IMR-90 (cell line): ENCODE data around the gene CCDC142. TPM values are rescaled to one million over a fixed set of nuclear protein-coding genes. Genes with fewer than 3 reads are reported as not detected.

Source experiments
- ATAC-seq: fragments of 200-7000 bp; cut with Tn5 transposase; 2 replicates; pipeline ENCODE4 v1.9.1; 2020; ENCODE audit warnings: low read depth, mild to moderate bottlenecking, moderate library complexity
- BruUV-seq: library from RNA; stranded (reverse); fragments of 400-500 nt; replicated peaks from 2 replicates; lab custom pipeline; 2021; lab: Mats Ljungman, UMichigan
- CTCF ChIA-PET: fragments of 300-600 bp; formaldehyde crosslinking; extraction: SDS; loops from one replicate; lab custom pipeline; 2021; ENCODE audit warnings: antibody characterized with exemption; lab: Yijun Ruan, JAX
- POLR2A ChIA-PET: fragments of 300-600 bp; sonication (Branson Sonifier 250); formaldehyde crosslinking; loops from one replicate; lab custom pipeline; 2022; ENCODE audit warnings: antibody characterized with exemption; ENCODE audit not compliant: unreplicated experiment; lab: Charles Lee
- DNase-seq: peaks from one replicate; pipeline ENCODE4 v3.0.0; 2013
- H2AFZ ChIP-seq: replicated peaks from 2 replicates; pipeline ENCODE3; 2013; ENCODE audit warnings: low read length, mild to moderate bottlenecking; ENCODE audit not compliant: poor library complexity
- H2AK5ac ChIP-seq: 2 replicates; pipeline ENCODE4 v1.6.1; 2013; ENCODE audit warnings: low read depth, low read length, inconsistent platforms
- H2AK9ac ChIP-seq: replicated peaks from 2 replicates; pipeline ENCODE3; 2013; ENCODE audit warnings: mild to moderate bottlenecking, low read depth, low read length, moderate library complexity; ENCODE audit not compliant: poor library complexity
- H2BK120ac ChIP-seq: 2 replicates; pipeline ENCODE4 v1.6.1; 2013; ENCODE audit warnings: low read depth, low read length, inconsistent platforms
- H2BK15ac ChIP-seq: 3 replicates; pipeline ENCODE4 v1.6.1; 2013; ENCODE audit warnings: low read depth, low read length, inconsistent platforms
- H2BK20ac ChIP-seq: 2 replicates; pipeline ENCODE4 v1.6.1; 2013; ENCODE audit warnings: low read depth, mild to moderate bottlenecking, inconsistent platforms, low read length, moderate library complexity
- H2BK5ac ChIP-seq: 2 replicates; pipeline ENCODE4 v1.6.1; 2013; ENCODE audit warnings: mild to moderate bottlenecking, low read depth, low read length, inconsistent platforms; ENCODE audit not compliant: poor library complexity, severe bottlenecking
- H3K14ac ChIP-seq: replicated peaks from 2 replicates; pipeline ENCODE4 v1.6.1; 2013; ENCODE audit warnings: low read depth, low read length, inconsistent platforms
- H3K18ac ChIP-seq: 2 replicates; pipeline ENCODE4 v1.6.1; 2013; ENCODE audit warnings: low read depth, low read length, control low read depth
- H3K23ac ChIP-seq: 2 replicates; pipeline ENCODE4 v1.6.1; 2013; ENCODE audit warnings: low read depth, low read length, inconsistent platforms
- H3K27ac ChIP-seq: 2 replicates; pipeline ENCODE4 v1.5.1; 2013; ENCODE audit warnings: mild to moderate bottlenecking, control low read depth, low read length; ENCODE audit not compliant: insufficient read depth
- H3K27me3 ChIP-seq: 2 replicates; pipeline ENCODE4 v1.6.1; 2013; ENCODE audit warnings: low read length; ENCODE audit not compliant: control insufficient read depth, insufficient read depth
- H3K36me3 ChIP-seq: 2 replicates; pipeline ENCODE4 v1.6.1; 2013; ENCODE audit warnings: low read length, mixed read lengths; ENCODE audit not compliant: control insufficient read depth, insufficient read depth
- H3K4ac ChIP-seq: 2 replicates; pipeline ENCODE4 v1.6.1; 2013; ENCODE audit warnings: low read depth, low read length, inconsistent platforms
- H3K4me1 ChIP-seq: 2 replicates; pipeline ENCODE4 v1.6.1; 2013; ENCODE audit warnings: low read length, mixed read lengths; ENCODE audit not compliant: control insufficient read depth, insufficient read depth
- H3K4me2 ChIP-seq: 2 replicates; pipeline ENCODE4 v1.6.1; 2013; ENCODE audit warnings: low read depth, mild to moderate bottlenecking, control low read depth, low read length, moderate library complexity
- H3K4me3 ChIP-seq: 2 replicates; pipeline ENCODE4 v1.5.1; 2013; ENCODE audit warnings: low read depth, mild to moderate bottlenecking, control low read depth, low read length, moderate library complexity; ENCODE audit not compliant: insufficient read depth
- H3K56ac ChIP-seq: 2 replicates; pipeline ENCODE4 v1.6.1; 2013; ENCODE audit warnings: low read length, inconsistent platforms; ENCODE audit not compliant: insufficient read depth; ENCODE audit errors: extremely low read depth
- H3K79me1 ChIP-seq, 2 experiments: 2 replicates each; pipeline ENCODE4 v1.6.1; 2013; ENCODE audit warnings: low read length in 2 of 2, inconsistent platforms in 1 of 2, low read depth in 1 of 2
- H3K9ac ChIP-seq: 2 replicates; pipeline ENCODE4 v1.6.1; 2013; ENCODE audit warnings: low read depth, low read length, control low read depth
- H3K9me1 ChIP-seq: 2 replicates; pipeline ENCODE4 v1.6.1; 2013; ENCODE audit warnings: low read length, inconsistent platforms; ENCODE audit not compliant: insufficient read depth
- H3K9me3 ChIP-seq: 2 replicates; pipeline ENCODE4 v1.6.1; 2013; ENCODE audit warnings: low read length; ENCODE audit not compliant: control insufficient read depth, insufficient read depth
- H4K20me1 ChIP-seq: 2 replicates; pipeline ENCODE4 v1.6.1; 2013; ENCODE audit warnings: low read length, inconsistent platforms; ENCODE audit not compliant: insufficient read depth
- H4K5ac ChIP-seq: 2 replicates; pipeline ENCODE4 v1.6.1; 2013; ENCODE audit warnings: mild to moderate bottlenecking, low read depth, low read length, control low read depth
- H4K8ac ChIP-seq, 2 experiments: 2 replicates each; pipeline ENCODE4 v1.6.1; 2013; ENCODE audit warnings: low read depth in 2 of 2, low read length in 2 of 2, control low read depth in 1 of 2, inconsistent platforms in 1 of 2
- H4K91ac ChIP-seq: 2 replicates; pipeline ENCODE4 v1.6.1; 2013; ENCODE audit warnings: low read depth, low read length, inconsistent platforms; ENCODE audit not compliant: insufficient read depth
- BHLHE40 ChIP-seq: fragments of 150-350 bp; IDR thresholded peaks from 2 replicates; pipeline ENCODE4 v1.6.1; 2016; ENCODE audit warnings: mild to moderate bottlenecking, low read depth, low read length
- CEBPB ChIP-seq: IDR thresholded peaks from 2 replicates; pipeline ENCODE4 v1.6.1; 2012; ENCODE audit warnings: low read depth, low read length, improper control_type of control experiment
- CHD1 ChIP-seq: IDR thresholded peaks from 2 replicates; pipeline ENCODE4 v1.6.1; 2012; ENCODE audit warnings: low read depth, low read length, improper control_type of control experiment
- FOS ChIP-seq: fragments of 150-350 bp; IDR thresholded peaks from 2 replicates; pipeline ENCODE4 v1.6.1; 2016; ENCODE audit warnings: low read depth, low read length
- MAFK ChIP-seq: IDR thresholded peaks from 2 replicates; pipeline ENCODE4 v1.6.1; 2012; ENCODE audit warnings: low read depth, low read length, improper control_type of control experiment
- MAZ ChIP-seq: IDR thresholded peaks from 2 replicates; pipeline ENCODE4 v1.6.1; 2012; ENCODE audit warnings: low read depth, mild to moderate bottlenecking, low read length, improper control_type of control experiment, moderate library complexity, borderline replicate concordance
- MXI1 ChIP-seq: IDR thresholded peaks from 2 replicates; pipeline ENCODE4 v1.6.1; 2012; ENCODE audit warnings: low read depth, mild to moderate bottlenecking, low read length, moderate library complexity, borderline replicate concordance
- NFE2L2 ChIP-seq: fragments of 150-350 bp; IDR thresholded peaks from 2 replicates; pipeline ENCODE4 v1.6.1; 2016; ENCODE audit warnings: low read depth, mild to moderate bottlenecking, low read length
- POLR2A ChIP-seq: IDR thresholded peaks from 2 replicates; pipeline ENCODE4 v1.6.1; 2012; ENCODE audit warnings: mild to moderate bottlenecking, low read depth, low read length
- RAD21 ChIP-seq: IDR thresholded peaks from 2 replicates; pipeline ENCODE4 v1.6.1; 2012; ENCODE audit warnings: low read length, improper control_type of control experiment
- RCOR1 ChIP-seq: IDR thresholded peaks from 2 replicates; pipeline ENCODE4 v1.6.1; 2012; ENCODE audit warnings: mild to moderate bottlenecking, low read length, improper control_type of control experiment; ENCODE audit not compliant: insufficient replicate concordance
- RFX5 ChIP-seq: IDR thresholded peaks from 2 replicates; pipeline ENCODE4 v1.8.0; 2012; ENCODE audit warnings: low read depth, mild to moderate bottlenecking, low read length, moderate library complexity
- SMC3 ChIP-seq: fragments of 150-350 bp; IDR thresholded peaks from 2 replicates; pipeline ENCODE4 v1.6.1; 2016; ENCODE audit warnings: low read depth, mild to moderate bottlenecking, antibody characterized with exemption, low read length, moderate library complexity
- WGBS, 2 experiments: methylation state at CpG; one replicate each; pipeline versions ENCODE4 v1.1.5 to v1.1.7; 2013; ENCODE audit warnings: missing lambda C conversion rate in 2 of 2; ENCODE audit not compliant: insufficient read length in 1 of 2; ENCODE audit errors: extremely low coverage in 2 of 2; 5-methylcytosine and 5-hydroxymethylcytosine counted together
- dilution Hi-C: fragments of 300-500 bp; cut with HindIII; formaldehyde crosslinking; loops from one replicate; pipeline ENCODE4 v1.14.3; 2018; ENCODE audit warnings: low sequenced_read_pairs; ENCODE audit not compliant: unreplicated experiment
- in situ Hi-C: fragments of 300-500 bp; cut with MboI; formaldehyde crosslinking; loops from 3 replicates; pipeline ENCODE4 v1.14.3; 2019; ENCODE audit warnings: low sequenced_read_pairs, inconsistent platforms, mixed read lengths
- intact Hi-C: fragments of 100-400 bp; cut with micrococcal nuclease; formaldehyde crosslinking; loops from 2 replicates; pipeline ENCODE4 v1.10.0; 2022
- polyA plus RNA-seq, 3 experiments: library from polyadenylated mRNA; depleted of rRNA; stranded (reverse); fragments of >200 nt; gene quantifications; 2 replicates each; pipeline ENCODE4 v1.2.3, GENCODE V29; 2012; ENCODE audit warnings: low replicate concordance in 1 of 3
- total RNA-seq: library from RNA; depleted of rRNA; stranded (reverse); fragments of >200 nt; gene quantifications from 2 replicates; pipeline ENCODE4 v1.2.3, GENCODE V29; 2012
- TF ChIP-seq, protein P1 (sequence below): fragments of 150-350 bp; IDR thresholded peaks from 2 replicates; pipeline ENCODE4 v1.6.1; 2016; ENCODE audit warnings: low read depth, mild to moderate bottlenecking, low read length, moderate library complexity, borderline replicate concordance
- TF ChIP-seq, protein P2 (sequence below): fragments of 150-350 bp; IDR thresholded peaks from 2 replicates; pipeline ENCODE4 v1.6.1; 2017; ENCODE audit warnings: mild to moderate bottlenecking, antibody characterized with exemption, low read length, low read depth
- TF ChIP-seq, protein P3 (sequence below): conservative IDR thresholded peaks from 2 replicates; pipeline ENCODE4 v1.5.1; 2012; ENCODE audit warnings: mild to moderate bottlenecking, low read depth, low read length, improper control_type of control experiment

CCDC142 gene
- total and polyA plus RNA-seq, 2 of the 4 experiments (the other 2 are of a cell fraction), result 8.4 to 14.0 TPM

- Histone ChIP-seq H4K91ac (no peak overlapping the region), H3K4me3 (no peak overlapping the region), H4K20me1 (no peaks in the 10 kb centered on the region), H3K27ac (no peak overlapping the region), H3K23ac (no peak overlapping the region), H3K79me1 (peaks cover 0 to 11% of the 10 kb centered on the region in 2 experiments; a peak in 1 of 4 replicates), H3K9me1 (no peaks in the 10 kb centered on the region), H3K56ac (no peak overlapping the region), H3K9ac (no peak overlapping the region), H3K27me3 (peaks cover 31% of the 10 kb centered on the region), H3K36me3 (peaks cover 35% of the 10 kb centered on the region), H2BK15ac (no peak overlapping the region), H3K18ac (no peak overlapping the region), H3K9me3 (no peaks in the 10 kb centered on the region), H2BK20ac (no peak overlapping the region), H3K4me1 (peaks cover 7% of the 10 kb centered on the region; the same call in 1 of the 2 replicates), H4K5ac (no peak overlapping the region), H4K8ac (no peak overlapping the region), H2AK9ac (no peak overlapping the region), H2AFZ (no peak overlapping the region), H2AK5ac (no peak overlapping the region), H3K4me2 (no peak overlapping the region), H2BK5ac (no peak overlapping the region), H2BK120ac (no peak overlapping the region), H3K14ac (no peak overlapping the region), H3K4ac (no peak overlapping the region)
- ChIA-PET POLR2A (no interaction called here), CTCF (no interaction called here)
- no TSS peak for BruUV-seq
- intact Hi-C loops (no loop called here), in situ Hi-C loops (loop anchor here (25.0 kb wide), 1 partner anchor 367 kb away; no protein-coding TSS in a partner anchor), dilution Hi-C loops (no loop called here)
- DNase-seq (no peak), ATAC-seq (no peak)
- TF ChIP-seq CEBPB (no peak), NFE2L2 (no peak), CHD1 (no peak), FOS (no peak), MAFK (no peak), RCOR1 (no peak), BHLHE40 (no peak), RAD21 (no peak), SMC3 (no peak), POLR2A (no peak), MAZ (no peak), MXI1 (no peak), RFX5 (no peak)
- TF ChIP-seq, protein P1, sequence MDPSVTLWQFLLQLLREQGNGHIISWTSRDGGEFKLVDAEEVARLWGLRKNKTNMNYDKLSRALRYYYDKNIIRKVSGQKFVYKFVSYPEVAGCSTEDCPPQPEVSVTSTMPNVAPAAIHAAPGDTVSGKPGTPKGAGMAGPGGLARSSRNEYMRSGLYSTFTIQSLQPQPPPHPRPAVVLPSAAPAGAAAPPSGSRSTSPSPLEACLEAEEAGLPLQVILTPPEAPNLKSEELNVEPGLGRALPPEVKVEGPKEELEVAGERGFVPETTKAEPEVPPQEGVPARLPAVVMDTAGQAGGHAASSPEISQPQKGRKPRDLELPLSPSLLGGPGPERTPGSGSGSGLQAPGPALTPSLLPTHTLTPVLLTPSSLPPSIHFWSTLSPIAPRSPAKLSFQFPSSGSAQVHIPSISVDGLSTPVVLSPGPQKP, result no peak
- TF ChIP-seq, protein P2, sequence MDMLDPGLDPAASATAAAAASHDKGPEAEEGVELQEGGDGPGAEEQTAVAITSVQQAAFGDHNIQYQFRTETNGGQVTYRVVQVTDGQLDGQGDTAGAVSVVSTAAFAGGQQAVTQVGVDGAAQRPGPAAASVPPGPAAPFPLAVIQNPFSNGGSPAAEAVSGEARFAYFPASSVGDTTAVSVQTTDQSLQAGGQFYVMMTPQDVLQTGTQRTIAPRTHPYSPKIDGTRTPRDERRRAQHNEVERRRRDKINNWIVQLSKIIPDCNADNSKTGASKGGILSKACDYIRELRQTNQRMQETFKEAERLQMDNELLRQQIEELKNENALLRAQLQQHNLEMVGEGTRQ, result no peak
- TF ChIP-seq, protein P3, sequence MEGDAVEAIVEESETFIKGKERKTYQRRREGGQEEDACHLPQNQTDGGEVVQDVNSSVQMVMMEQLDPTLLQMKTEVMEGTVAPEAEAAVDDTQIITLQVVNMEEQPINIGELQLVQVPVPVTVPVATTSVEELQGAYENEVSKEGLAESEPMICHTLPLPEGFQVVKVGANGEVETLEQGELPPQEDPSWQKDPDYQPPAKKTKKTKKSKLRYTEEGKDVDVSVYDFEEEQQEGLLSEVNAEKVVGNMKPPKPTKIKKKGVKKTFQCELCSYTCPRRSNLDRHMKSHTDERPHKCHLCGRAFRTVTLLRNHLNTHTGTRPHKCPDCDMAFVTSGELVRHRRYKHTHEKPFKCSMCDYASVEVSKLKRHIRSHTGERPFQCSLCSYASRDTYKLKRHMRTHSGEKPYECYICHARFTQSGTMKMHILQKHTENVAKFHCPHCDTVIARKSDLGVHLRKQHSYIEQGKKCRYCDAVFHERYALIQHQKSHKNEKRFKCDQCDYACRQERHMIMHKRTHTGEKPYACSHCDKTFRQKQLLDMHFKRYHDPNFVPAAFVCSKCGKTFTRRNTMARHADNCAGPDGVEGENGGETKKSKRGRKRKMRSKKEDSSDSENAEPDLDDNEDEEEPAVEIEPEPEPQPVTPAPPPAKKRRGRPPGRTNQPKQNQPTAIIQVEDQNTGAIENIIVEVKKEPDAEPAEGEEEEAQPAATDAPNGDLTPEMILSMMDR, result no peak
- WGBS, 2 experiments, result no CpG with 5 or more reads among the region's 1 CpG
These were observed 12.6 kb upstream of the CCDC142 start for GRCh38 chr2:74495440-74495839.
